HAP-1 (cell line): ENCODE data around the gene PROSER3.
"Not testable (repeated sequence)": the region's sequence is repeated elsewhere in the genome, so short reads cannot be mapped to it uniquely, and the experiment has no call there.

ENCODE experiments used
- DNase-seq, 2 experiments: peaks; one replicate each; pipeline ENCODE4 v3.0.0-alpha.2; 2016 to 2020; ENCODE audit warnings: low spot score in 2 of 2
- H3K27me3 ChIP-seq: fragments of 250-450 bp; sonication (Bioruptor Pico); 2 replicates; pipeline ENCODE4 v1.5.1; 2020; ENCODE audit warnings: low read depth, mild to moderate bottlenecking, moderate library complexity
- H3K36me3 ChIP-seq: fragments of 250-450 bp; sonication (Bioruptor Pico); replicated peaks from 2 replicates; pipeline ENCODE4 v1.5.1; 2020; ENCODE audit warnings: mild to moderate bottlenecking
- H3K4me1 ChIP-seq: fragments of 250-450 bp; sonication (Bioruptor Pico); 2 replicates; pipeline ENCODE4 v1.5.1; 2020; ENCODE audit warnings: mild to moderate bottlenecking
- H3K4me3 ChIP-seq: fragments of 250-450 bp; sonication (Bioruptor Pico); 2 replicates; pipeline ENCODE4 v1.5.1; 2020; ENCODE audit warnings: mild to moderate bottlenecking, moderate library complexity
- H3K9me3 ChIP-seq: fragments of 250-450 bp; sonication (Bioruptor Pico); 2 replicates; pipeline ENCODE4 v1.5.1; 2020; ENCODE audit warnings: mild to moderate bottlenecking, moderate library complexity
- in situ Hi-C: fragments of 300-500 bp; cut with MboI; formaldehyde crosslinking; loops from 3 replicates; pipeline ENCODE4 v1.14.3; 2020; ENCODE audit warnings: low sequenced_read_pairs, inconsistent platforms, mixed read lengths

PROSER3 gene

GRCh38 chr19:35759697-35760096 is 1.7 kb downstream of the PROSER3 start:
- Histone ChIP-seq H3K27me3 (no peaks in the 10 kb centered on the region), H3K36me3 (peaks cover 19% of the 10 kb centered on the region), H3K4me3 (no peak overlapping the region), H3K4me1 (peaks cover 6% of the 10 kb centered on the region; the same call in 1 of the 2 replicates), H3K9me3 (no peaks in the 10 kb centered on the region)
- in situ Hi-C loops = no loop called here
- DNase-seq = no peak

GRCh38 chr19:35760711-35761349 is 2.9 kb downstream of the PROSER3 start:
- Histone ChIP-seq H3K36me3 (peaks cover 26% of the 10 kb centered on the region), H3K4me1 (peaks cover 6% of the 10 kb centered on the region; the same call in 1 of the 2 replicates), H3K27me3 (no peaks in the 10 kb centered on the region), H3K4me3 (no peak overlapping the region), H3K9me3 (no peaks in the 10 kb centered on the region)
- in situ Hi-C loops = no loop called here
- DNase-seq = no peak

GRCh38 chr19:35764432-35765315 is 6.7 kb downstream of the PROSER3 start:
- H3K27me3 ChIP-seq = no peaks in the 10 kb centered on the region
- H3K36me3 ChIP-seq = peaks cover 29% of the 10 kb centered on the region
- DNase-seq = no peak
- in situ Hi-C loops = no loop called here
- no peak overlapping the region for H3K4me3 ChIP-seq
- no peaks in the 10 kb centered on the region for H3K4me1 ChIP-seq
- no peaks in the 10 kb centered on the region for H3K9me3 ChIP-seq

GRCh38 chr19:35766571-35767104 is 8.7 kb downstream of the PROSER3 start:
- Histone ChIP-seq H3K36me3 (peaks cover 22% of the 10 kb centered on the region), H3K4me1 (no peaks in the 10 kb centered on the region), H3K9me3 (no peaks in the 10 kb centered on the region), H3K27me3 (no peaks in the 10 kb centered on the region), H3K4me3 (no peak overlapping the region)
- in situ Hi-C loops = no loop called here
- no peak for DNase-seq

- Histone ChIP-seq H3K36me3 (peaks cover 17% of the 10 kb centered on the region), H3K27me3 (no peaks in the 10 kb centered on the region), H3K4me1 (no peaks in the 10 kb centered on the region), H3K9me3 (no peaks in the 10 kb centered on the region), H3K4me3 (no peak overlapping the region)
- in situ Hi-C loops = no loop called here
- DNase-seq = no peak
These were observed 9.5 kb downstream of the PROSER3 start for GRCh38 chr19:35767288-35768081.

- Histone ChIP-seq H3K4me1 (no peaks in the 10 kb centered on the region), H3K4me3 (no peak overlapping the region), H3K9me3 (no peaks in the 10 kb centered on the region), H3K36me3 (peaks cover 17% of the 10 kb centered on the region), H3K27me3 (no peaks in the 10 kb centered on the region)
- no peak for DNase-seq
- in situ Hi-C loops = no loop called here
These were observed 10.1 kb downstream of the PROSER3 start for GRCh38 chr19:35768082-35768421.

- in situ Hi-C loops, H3K27me3 ChIP-seq, H3K36me3 ChIP-seq, H3K4me3 ChIP-seq, DNase-seq, H3K4me1 ChIP-seq, H3K9me3 ChIP-seq: not testable (repeated sequence)
These were observed 14.4 kb downstream of the PROSER3 start for GRCh38 chr19:35772362-35772761.

- in situ Hi-C loops = no loop called here
- no peaks in the 10 kb centered on the region for H3K27me3 ChIP-seq
- H3K4me1 ChIP-seq = peaks cover 9% of the 10 kb centered on the region; the same call in 1 of the 2 replicates
- DNase-seq = no peak
- H3K36me3 ChIP-seq = peaks cover under 1% of the 10 kb centered on the region; the same call in 1 of the 2 replicates
- H3K9me3 ChIP-seq = no peaks in the 10 kb centered on the region
- no peak overlapping the region for H3K4me3 ChIP-seq
These were observed 15.2 kb downstream of the PROSER3 start for GRCh38 chr19:35773020-35773806.

- Histone ChIP-seq H3K27me3 (no peaks in the 10 kb centered on the region), H3K9me3 (no peaks in the 10 kb centered on the region), H3K4me3 (peak overlapping the region; percentile 13), H3K4me1 (peaks cover 9% of the 10 kb centered on the region; the same call in 1 of the 2 replicates), H3K36me3 (no peaks in the 10 kb centered on the region)
- in situ Hi-C loops = no loop called here
- peak in 1 of 2 experiments; percentile 35 for DNase-seq
These were observed 16.5 kb downstream of the PROSER3 start for GRCh38 chr19:35774274-35775045.

- no peak for DNase-seq
- Histone ChIP-seq H3K4me1 (peaks cover 9% of the 10 kb centered on the region; the same call in 1 of the 2 replicates), H3K27me3 (no peaks in the 10 kb centered on the region), H3K4me3 (peak overlapping the region; percentile 13), H3K36me3 (no peaks in the 10 kb centered on the region), H3K9me3 (no peaks in the 10 kb centered on the region)
- in situ Hi-C loops = no loop called here
These were observed 17.0 kb downstream of the PROSER3 start for GRCh38 chr19:35775046-35775297.

- DNase-seq = peak; percentile 97 to 100
- H3K36me3 ChIP-seq = no peaks in the 10 kb centered on the region
- no peaks in the 10 kb centered on the region for H3K9me3 ChIP-seq
- H3K4me3 ChIP-seq = peak within 1 kb of the TSS; percentile 51
- H3K27me3 ChIP-seq = no peaks in the 10 kb centered on the region
- peaks cover 9% of the 10 kb centered on the region; the same call in 1 of the 2 replicates for H3K4me1 ChIP-seq
- in situ Hi-C loops = no loop called here
These were observed 17.5 kb downstream of the PROSER3 start, which contains the start of gene ARHGAP33 for GRCh38 chr19:35775298-35776101. TSS of gene ARHGAP33 (plus strand) at chr19:35775564. CDS start at chr19:35775659, 95 bp downstream.
